K562 (cell line): ENCODE measurements around the gene PRRT1. TPM values are rescaled to one million over a fixed set of nuclear protein-coding genes. Genes with fewer than 3 reads are reported as not detected.
A peak's percentile ranks its signal among the peaks of the same experiment; 100 is the strongest.

Experiments used
- RBM14 ChIP-seq: fragments of 200-400 bp; formaldehyde crosslinking; IDR thresholded peaks from 2 replicates; pipeline ENCODE4 v1.6.1; 2018; ENCODE audit warnings: low read depth, mild to moderate bottlenecking, low read length, moderate library complexity, borderline replicate concordance; ENCODE audit not compliant: insufficient read depth
- SREBF2 ChIP-seq: sonication (generic); formaldehyde crosslinking; IDR thresholded peaks from 2 replicates; pipeline ENCODE4 v1.4.0; 2020; ENCODE audit warnings: mild to moderate bottlenecking, missing genetic modification reagents
- U2AF2 ChIP-seq: fragments of 200-400 bp; formaldehyde crosslinking; optimal IDR thresholded peaks from 2 replicates; pipeline ENCODE3; 2017; ENCODE audit warnings: low read depth, mild to moderate bottlenecking, low read length
- ZNF133 ChIP-seq: fragments of 250-450 bp; sonication (Bioruptor Pico); IDR thresholded peaks from 2 replicates; pipeline ENCODE4 v1.4.0; 2020; ENCODE audit warnings: mild to moderate bottlenecking
- ZNF584 ChIP-seq: fragments of 200-800 bp; sonication (Bioruptor generic); IDR thresholded peaks from 2 replicates; pipeline ENCODE4 v1.6.1; 2016; ENCODE audit warnings: low read depth, mild to moderate bottlenecking, missing genetic modification characterization, missing compliant biosample characterization
- polyA plus RNA-seq, 8 experiments: library from polyadenylated mRNA; depleted of rRNA in 4 of 8; stranded (reverse) in 5 of 8; unstranded in 3 of 8; fragments of >200 nt; fragmentation: Nextera tagmentation in 2 of 8; fragmentation: Illumina TruSeq in 1 of 8; extraction: Ambion mirVana in 2 of 8; extraction: Trizol in 1 of 8; gene quantifications; 2 replicates each; pipeline versions ENCODE4 v1.2.1 to v1.2.3, GENCODE V29; 2011 to 2014; ENCODE audit warnings: inconsistent platforms in 1 of 8, missing spikeins in 1 of 8
- total RNA-seq, 7 experiments: library from RNA; depleted of rRNA in 6 of 7; stranded (reverse); fragments of >200 nt in 6 of 7; fragmentation: Illumina TruSeq in 2 of 7; extraction: Trizol in 2 of 7; gene quantifications; 2 replicates each; pipeline versions ENCODE4 v1.2.1 to v1.2.3, GENCODE V29; 2011 to 2021; ENCODE audit warnings: low replicate concordance in 1 of 7
- TF ChIP-seq, protein P1 (sequence below): sonication (generic); formaldehyde crosslinking; IDR thresholded peaks from 2 replicates; pipeline ENCODE4 v1.8.0; 2022; ENCODE audit warnings: missing genetic modification reagents, mild to moderate bottlenecking, moderate library complexity, borderline replicate concordance
- TF ChIP-seq, protein P2 (sequence below), 2 experiments: fragments of 150-350 bp in 1 of 2; IDR thresholded peaks; 2 replicates each; pipeline ENCODE4 v1.6.1; 2012 to 2016; ENCODE audit warnings: low read depth in 2 of 2, low read length in 2 of 2, mild to moderate bottlenecking in 1 of 2, moderate library complexity in 1 of 2
- TF ChIP-seq, protein P3 (sequence below): sonication (generic); formaldehyde crosslinking; IDR thresholded peaks from 2 replicates; pipeline ENCODE4 v1.9.0; 2022; ENCODE audit warnings: mild to moderate bottlenecking, missing genetic modification reagents
- TF ChIP-seq, protein P4 (sequence below): sonication (generic); formaldehyde crosslinking; IDR thresholded peaks from 2 replicates; pipeline ENCODE4 v1.8.0; 2022; ENCODE audit warnings: mild to moderate bottlenecking, missing genetic modification reagents
- TF ChIP-seq, protein P5 (sequence below), 2 experiments: IDR thresholded peaks in 1 of 2; conservative IDR thresholded peaks in 1 of 2; 2 replicates each; pipeline ENCODE4 v1.6.1; 2016; ENCODE audit warnings: low read depth in 2 of 2, mild to moderate bottlenecking in 1 of 2, missing compliant biosample characterization in 1 of 2, missing genetic modification characterization in 1 of 2, moderate library complexity in 1 of 2
- TF ChIP-seq, protein P6 (sequence below): fragments of 450-650 bp; IDR thresholded peaks from 2 replicates; pipeline ENCODE4 v1.6.1; 2016; ENCODE audit warnings: low read depth, mild to moderate bottlenecking, moderate library complexity

The PRRT1 gene
- total and polyA plus RNA-seq, 9 of the 15 experiments (the other 6 are each of a cell fraction or from before 2014, with no cell fraction given) = 0.14 to 3.5 (median 0.41) TPM

DNA sequence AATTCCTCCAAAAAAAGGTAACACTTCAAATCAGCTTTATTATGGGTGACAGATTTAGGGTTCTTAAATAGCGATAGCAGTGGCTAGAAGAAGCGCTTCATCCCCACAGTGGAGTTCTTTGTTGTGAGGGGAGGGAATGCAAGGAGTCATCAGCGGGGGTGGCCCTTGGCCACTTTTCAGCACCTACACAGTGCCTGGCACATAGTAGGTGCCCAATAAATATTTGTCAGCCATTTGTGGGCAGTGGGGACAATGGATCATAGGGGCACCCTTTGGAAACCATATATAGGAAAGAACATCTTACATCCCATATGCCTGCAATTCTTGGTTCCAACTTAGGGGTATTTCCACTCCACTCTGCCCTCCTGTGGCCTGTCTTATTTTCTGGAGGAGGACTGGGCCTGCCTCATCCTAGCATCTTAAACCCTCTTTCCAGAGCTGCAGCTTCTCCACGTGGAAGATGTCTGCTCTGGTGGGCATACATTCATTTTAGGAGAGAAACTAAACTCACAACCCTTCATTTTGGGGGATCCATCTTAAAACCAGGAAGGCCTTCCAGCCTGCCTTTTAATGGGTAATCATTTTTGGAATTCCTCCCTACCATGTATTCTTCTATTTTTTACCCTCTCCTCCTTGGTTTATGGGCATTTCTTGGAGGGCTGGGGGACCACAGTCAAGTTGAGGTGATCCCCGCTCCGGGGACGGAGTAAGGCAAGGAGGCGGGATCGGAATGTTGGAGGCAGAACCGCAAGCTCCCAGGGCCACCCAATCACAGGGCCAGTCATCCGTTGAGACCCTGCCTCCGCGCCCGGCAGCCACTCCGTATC, 43.3 kb upstream of the PRRT1 start (continued):
- TF ChIP-seq, protein P1, sequence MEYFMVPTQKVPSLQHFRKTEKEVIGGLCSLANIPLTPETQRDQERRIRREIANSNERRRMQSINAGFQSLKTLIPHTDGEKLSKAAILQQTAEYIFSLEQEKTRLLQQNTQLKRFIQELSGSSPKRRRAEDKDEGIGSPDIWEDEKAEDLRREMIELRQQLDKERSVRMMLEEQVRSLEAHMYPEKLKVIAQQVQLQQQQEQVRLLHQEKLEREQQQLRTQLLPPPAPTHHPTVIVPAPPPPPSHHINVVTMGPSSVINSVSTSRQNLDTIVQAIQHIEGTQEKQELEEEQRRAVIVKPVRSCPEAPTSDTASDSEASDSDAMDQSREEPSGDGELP = no peak
- TF ChIP-seq U2AF2 = no peak
- TF ChIP-seq ZNF584 (CRISPR knock-in tag) = no peak
- TF ChIP-seq, protein P2, sequence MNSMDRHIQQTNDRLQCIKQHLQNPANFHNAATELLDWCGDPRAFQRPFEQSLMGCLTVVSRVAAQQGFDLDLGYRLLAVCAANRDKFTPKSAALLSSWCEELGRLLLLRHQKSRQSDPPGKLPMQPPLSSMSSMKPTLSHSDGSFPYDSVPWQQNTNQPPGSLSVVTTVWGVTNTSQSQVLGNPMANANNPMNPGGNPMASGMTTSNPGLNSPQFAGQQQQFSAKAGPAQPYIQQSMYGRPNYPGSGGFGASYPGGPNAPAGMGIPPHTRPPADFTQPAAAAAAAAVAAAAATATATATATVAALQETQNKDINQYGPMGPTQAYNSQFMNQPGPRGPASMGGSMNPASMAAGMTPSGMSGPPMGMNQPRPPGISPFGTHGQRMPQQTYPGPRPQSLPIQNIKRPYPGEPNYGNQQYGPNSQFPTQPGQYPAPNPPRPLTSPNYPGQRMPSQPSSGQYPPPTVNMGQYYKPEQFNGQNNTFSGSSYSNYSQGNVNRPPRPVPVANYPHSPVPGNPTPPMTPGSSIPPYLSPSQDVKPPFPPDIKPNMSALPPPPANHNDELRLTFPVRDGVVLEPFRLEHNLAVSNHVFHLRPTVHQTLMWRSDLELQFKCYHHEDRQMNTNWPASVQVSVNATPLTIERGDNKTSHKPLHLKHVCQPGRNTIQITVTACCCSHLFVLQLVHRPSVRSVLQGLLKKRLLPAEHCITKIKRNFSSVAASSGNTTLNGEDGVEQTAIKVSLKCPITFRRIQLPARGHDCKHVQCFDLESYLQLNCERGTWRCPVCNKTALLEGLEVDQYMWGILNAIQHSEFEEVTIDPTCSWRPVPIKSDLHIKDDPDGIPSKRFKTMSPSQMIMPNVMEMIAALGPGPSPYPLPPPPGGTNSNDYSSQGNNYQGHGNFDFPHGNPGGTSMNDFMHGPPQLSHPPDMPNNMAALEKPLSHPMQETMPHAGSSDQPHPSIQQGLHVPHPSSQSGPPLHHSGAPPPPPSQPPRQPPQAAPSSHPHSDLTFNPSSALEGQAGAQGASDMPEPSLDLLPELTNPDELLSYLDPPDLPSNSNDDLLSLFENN (IDR thresholded peaks at IDR 0.05; ENCODE audit: low read depth in 2 of 2, low read length in 2 of 2) = 0 out of 4 replicates have a peak, but pooled peaks of 1 of the 2 experiments have one; percentile 27
- 0 out of 2 replicates have a peak, but pooled peaks have one; percentile 27 for TF ChIP-seq ZNF133 (CRISPR knock-in tag)
- no peak for TF ChIP-seq SREBF2 (CRISPR knock-in tag)
- TF ChIP-seq, protein P3, sequence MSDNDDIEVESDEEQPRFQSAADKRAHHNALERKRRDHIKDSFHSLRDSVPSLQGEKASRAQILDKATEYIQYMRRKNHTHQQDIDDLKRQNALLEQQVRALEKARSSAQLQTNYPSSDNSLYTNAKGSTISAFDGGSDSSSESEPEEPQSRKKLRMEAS (CRISPR knock-in tag) = no peak
- TF ChIP-seq, protein P4, sequence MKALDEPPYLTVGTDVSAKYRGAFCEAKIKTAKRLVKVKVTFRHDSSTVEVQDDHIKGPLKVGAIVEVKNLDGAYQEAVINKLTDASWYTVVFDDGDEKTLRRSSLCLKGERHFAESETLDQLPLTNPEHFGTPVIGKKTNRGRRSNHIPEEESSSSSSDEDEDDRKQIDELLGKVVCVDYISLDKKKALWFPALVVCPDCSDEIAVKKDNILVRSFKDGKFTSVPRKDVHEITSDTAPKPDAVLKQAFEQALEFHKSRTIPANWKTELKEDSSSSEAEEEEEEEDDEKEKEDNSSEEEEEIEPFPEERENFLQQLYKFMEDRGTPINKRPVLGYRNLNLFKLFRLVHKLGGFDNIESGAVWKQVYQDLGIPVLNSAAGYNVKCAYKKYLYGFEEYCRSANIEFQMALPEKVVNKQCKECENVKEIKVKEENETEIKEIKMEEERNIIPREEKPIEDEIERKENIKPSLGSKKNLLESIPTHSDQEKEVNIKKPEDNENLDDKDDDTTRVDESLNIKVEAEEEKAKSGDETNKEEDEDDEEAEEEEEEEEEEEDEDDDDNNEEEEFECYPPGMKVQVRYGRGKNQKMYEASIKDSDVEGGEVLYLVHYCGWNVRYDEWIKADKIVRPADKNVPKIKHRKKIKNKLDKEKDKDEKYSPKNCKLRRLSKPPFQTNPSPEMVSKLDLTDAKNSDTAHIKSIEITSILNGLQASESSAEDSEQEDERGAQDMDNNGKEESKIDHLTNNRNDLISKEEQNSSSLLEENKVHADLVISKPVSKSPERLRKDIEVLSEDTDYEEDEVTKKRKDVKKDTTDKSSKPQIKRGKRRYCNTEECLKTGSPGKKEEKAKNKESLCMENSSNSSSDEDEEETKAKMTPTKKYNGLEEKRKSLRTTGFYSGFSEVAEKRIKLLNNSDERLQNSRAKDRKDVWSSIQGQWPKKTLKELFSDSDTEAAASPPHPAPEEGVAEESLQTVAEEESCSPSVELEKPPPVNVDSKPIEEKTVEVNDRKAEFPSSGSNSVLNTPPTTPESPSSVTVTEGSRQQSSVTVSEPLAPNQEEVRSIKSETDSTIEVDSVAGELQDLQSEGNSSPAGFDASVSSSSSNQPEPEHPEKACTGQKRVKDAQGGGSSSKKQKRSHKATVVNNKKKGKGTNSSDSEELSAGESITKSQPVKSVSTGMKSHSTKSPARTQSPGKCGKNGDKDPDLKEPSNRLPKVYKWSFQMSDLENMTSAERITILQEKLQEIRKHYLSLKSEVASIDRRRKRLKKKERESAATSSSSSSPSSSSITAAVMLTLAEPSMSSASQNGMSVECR (CRISPR knock-in tag) = no peak
- TF ChIP-seq, protein P5, sequence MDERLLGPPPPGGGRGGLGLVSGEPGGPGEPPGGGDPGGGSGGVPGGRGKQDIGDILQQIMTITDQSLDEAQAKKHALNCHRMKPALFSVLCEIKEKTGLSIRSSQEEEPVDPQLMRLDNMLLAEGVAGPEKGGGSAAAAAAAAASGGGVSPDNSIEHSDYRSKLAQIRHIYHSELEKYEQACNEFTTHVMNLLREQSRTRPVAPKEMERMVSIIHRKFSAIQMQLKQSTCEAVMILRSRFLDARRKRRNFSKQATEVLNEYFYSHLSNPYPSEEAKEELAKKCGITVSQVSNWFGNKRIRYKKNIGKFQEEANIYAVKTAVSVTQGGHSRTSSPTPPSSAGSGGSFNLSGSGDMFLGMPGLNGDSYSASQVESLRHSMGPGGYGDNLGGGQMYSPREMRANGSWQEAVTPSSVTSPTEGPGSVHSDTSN (CRISPR knock-in tag; IDR thresholded peaks at IDR 0.05; ENCODE audit: low read depth) = no peak
- TF ChIP-seq, protein P5 (tag; conservative IDR thresholded peaks at IDR 0.05; ENCODE audit: low read depth) = no peak
- TF ChIP-seq RBM14 = no peak
- TF ChIP-seq, protein P6, sequence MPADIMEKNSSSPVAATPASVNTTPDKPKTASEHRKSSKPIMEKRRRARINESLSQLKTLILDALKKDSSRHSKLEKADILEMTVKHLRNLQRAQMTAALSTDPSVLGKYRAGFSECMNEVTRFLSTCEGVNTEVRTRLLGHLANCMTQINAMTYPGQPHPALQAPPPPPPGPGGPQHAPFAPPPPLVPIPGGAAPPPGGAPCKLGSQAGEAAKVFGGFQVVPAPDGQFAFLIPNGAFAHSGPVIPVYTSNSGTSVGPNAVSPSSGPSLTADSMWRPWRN = no peak
